Measurements from ENCODE around the gene EMSY.

DNA sequence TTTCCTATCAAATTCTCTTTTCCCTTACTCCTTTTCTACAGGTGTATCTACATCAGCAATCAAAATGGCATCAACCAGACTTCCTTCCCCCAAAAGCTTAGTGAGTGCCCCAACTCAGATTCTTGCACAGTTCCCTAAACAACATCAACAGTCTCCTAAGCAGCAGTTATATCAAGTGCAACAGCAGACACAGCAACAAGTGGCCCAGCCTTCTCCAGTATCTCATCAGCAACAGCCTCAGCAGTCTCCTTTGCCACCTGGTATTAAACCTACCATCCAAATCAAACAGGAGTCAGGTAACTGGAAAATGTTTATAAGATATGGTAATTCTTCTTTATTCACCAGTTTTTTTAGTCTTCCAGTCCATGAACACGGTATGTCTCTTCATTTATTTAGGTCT lies 51.4 kb downstream of the EMSY start:
- TF ChIP-seq, protein P1, sequence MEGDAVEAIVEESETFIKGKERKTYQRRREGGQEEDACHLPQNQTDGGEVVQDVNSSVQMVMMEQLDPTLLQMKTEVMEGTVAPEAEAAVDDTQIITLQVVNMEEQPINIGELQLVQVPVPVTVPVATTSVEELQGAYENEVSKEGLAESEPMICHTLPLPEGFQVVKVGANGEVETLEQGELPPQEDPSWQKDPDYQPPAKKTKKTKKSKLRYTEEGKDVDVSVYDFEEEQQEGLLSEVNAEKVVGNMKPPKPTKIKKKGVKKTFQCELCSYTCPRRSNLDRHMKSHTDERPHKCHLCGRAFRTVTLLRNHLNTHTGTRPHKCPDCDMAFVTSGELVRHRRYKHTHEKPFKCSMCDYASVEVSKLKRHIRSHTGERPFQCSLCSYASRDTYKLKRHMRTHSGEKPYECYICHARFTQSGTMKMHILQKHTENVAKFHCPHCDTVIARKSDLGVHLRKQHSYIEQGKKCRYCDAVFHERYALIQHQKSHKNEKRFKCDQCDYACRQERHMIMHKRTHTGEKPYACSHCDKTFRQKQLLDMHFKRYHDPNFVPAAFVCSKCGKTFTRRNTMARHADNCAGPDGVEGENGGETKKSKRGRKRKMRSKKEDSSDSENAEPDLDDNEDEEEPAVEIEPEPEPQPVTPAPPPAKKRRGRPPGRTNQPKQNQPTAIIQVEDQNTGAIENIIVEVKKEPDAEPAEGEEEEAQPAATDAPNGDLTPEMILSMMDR (IDR thresholded peaks at IDR 0.05; ENCODE audit: insufficient read depth, low read length, poor library complexity, severe bottlenecking): no peak
- no peak for TF ChIP-seq EZH2phosphoT487 (conservative IDR thresholded peaks at IDR 0.05; ENCODE audit: low read length)

All from SU-DHL-6 (cell line).